Activated T-helper 2 cell treated with anti-CD3 and anti-CD28 coated beads, Interferon-gamma antibody, Interleukin-2, Interleukin-4, amounts not matched to agents 10 μg/mL and 5 μg/mL and 100 μg/mL, durations not matched to agents 14 hours and 24 hours and 36 hours (primary cell): ENCODE measurements around the gene SMAD7. TPM values are rescaled to one million over a fixed set of nuclear protein-coding genes. Genes with fewer than 3 reads are reported as not detected.

ENCODE experiments used
- DNase-seq: peaks from one replicate; pipeline ENCODE4 v3.0.0; 2021; ENCODE audit warnings: low spot score
- H3K27ac Mint-ChIP-seq: one replicate; pipeline ENCODE4 v1.8.0; 2021; ENCODE audit warnings: mixed read lengths
- H3K27me3 Mint-ChIP-seq: one replicate; pipeline ENCODE4 v1.8.0; 2021; ENCODE audit warnings: low read depth, mixed read lengths
- H3K36me3 Mint-ChIP-seq: one replicate; pipeline ENCODE4 v1.8.0; 2021; ENCODE audit warnings: low read depth, mixed read lengths
- H3K4me1 Mint-ChIP-seq: one replicate; pipeline ENCODE4 v1.8.0; 2021; ENCODE audit warnings: low read depth, mixed read lengths
- H3K4me3 Mint-ChIP-seq: one replicate; pipeline ENCODE4 v1.8.0; 2021; ENCODE audit warnings: low read depth, mild to moderate bottlenecking, moderate library complexity, mixed read lengths
- H3K9me3 Mint-ChIP-seq: one replicate; pipeline ENCODE4 v1.8.0; 2021; ENCODE audit warnings: mixed read lengths
- intact Hi-C: fragments of 100-400 bp; cut with micrococcal nuclease; formaldehyde crosslinking; loops from one replicate; pipeline ENCODE4 v1.15.1; 2023
- total RNA-seq: library from RNA; stranded (reverse); gene quantifications from 2 replicates; pipeline ENCODE4 v1.2.3, GENCODE V29; 2022

The SMAD7 gene
- total RNA-seq, 1 donor from 2014 or later: 21.1 TPM

GRCh38 chr18:48892146-48892855 lies 58.5 kb downstream of the SMAD7 start:
- H3K27ac Mint-ChIP-seq: no peak overlapping the region
- no peaks in the 10 kb centered on the region for H3K36me3 Mint-ChIP-seq
- no peaks in the 10 kb centered on the region for H3K27me3 Mint-ChIP-seq
- intact Hi-C loops: no loop called here
- no peak overlapping the region for H3K4me3 Mint-ChIP-seq
- peaks cover 4% of the 10 kb centered on the region for H3K4me1 Mint-ChIP-seq
- no peaks in the 10 kb centered on the region for H3K9me3 Mint-ChIP-seq
- no peak for DNase-seq

GRCh38 chr18:48891721-48892120 lies 59.0 kb downstream of the SMAD7 start:
- no peak overlapping the region for H3K27ac Mint-ChIP-seq
- H3K36me3 Mint-ChIP-seq: no peaks in the 10 kb centered on the region
- no peak for DNase-seq
- H3K4me3 Mint-ChIP-seq: no peak overlapping the region
- peaks cover 1% of the 10 kb centered on the region for H3K4me1 Mint-ChIP-seq
- H3K27me3 Mint-ChIP-seq: no peaks in the 10 kb centered on the region
- H3K9me3 Mint-ChIP-seq: no peaks in the 10 kb centered on the region
- intact Hi-C loops: no loop called here

GRCh38 chr18:48889981-48890762 lies 60.6 kb downstream of the SMAD7 start:
- H3K27me3 Mint-ChIP-seq: no peaks in the 10 kb centered on the region
- no peaks in the 10 kb centered on the region for H3K4me1 Mint-ChIP-seq
- H3K9me3 Mint-ChIP-seq: no peaks in the 10 kb centered on the region
- H3K27ac Mint-ChIP-seq: no peak overlapping the region
- no peak overlapping the region for H3K4me3 Mint-ChIP-seq
- no peaks in the 10 kb centered on the region for H3K36me3 Mint-ChIP-seq
- intact Hi-C loops: no loop called here
- DNase-seq: no peak

GRCh38 chr18:48889115-48889941 lies 61.4 kb downstream of the SMAD7 start:
- H3K9me3 Mint-ChIP-seq: no peaks in the 10 kb centered on the region
- no peak for DNase-seq
- no peaks in the 10 kb centered on the region for H3K4me1 Mint-ChIP-seq
- H3K4me3 Mint-ChIP-seq: no peak overlapping the region
- H3K36me3 Mint-ChIP-seq: no peaks in the 10 kb centered on the region
- intact Hi-C loops: no loop called here
- peaks cover 2% of the 10 kb centered on the region for H3K27me3 Mint-ChIP-seq
- H3K27ac Mint-ChIP-seq: no peak overlapping the region

GRCh38 chr18:48888773-48889080 lies 62.0 kb downstream of the SMAD7 start:
- intact Hi-C loops: no loop called here
- H3K9me3 Mint-ChIP-seq: no peaks in the 10 kb centered on the region
- H3K4me1 Mint-ChIP-seq: no peaks in the 10 kb centered on the region
- H3K27me3 Mint-ChIP-seq: peaks cover 2% of the 10 kb centered on the region
- no peak overlapping the region for H3K4me3 Mint-ChIP-seq
- H3K27ac Mint-ChIP-seq: no peak overlapping the region
- H3K36me3 Mint-ChIP-seq: no peaks in the 10 kb centered on the region
- no peak for DNase-seq

GRCh38 chr18:48887905-48888772 lies 62.6 kb downstream of the SMAD7 start:
- no peak for DNase-seq
- Mint-ChIP-seq H3K27me3 (peaks cover 2% of the 10 kb centered on the region), H3K36me3 (no peaks in the 10 kb centered on the region), H3K9me3 (no peaks in the 10 kb centered on the region), H3K27ac (no peak overlapping the region), H3K4me1 (no peaks in the 10 kb centered on the region), H3K4me3 (no peak overlapping the region)
- intact Hi-C loops: no loop called here

- intact Hi-C loops: no loop called here
- Mint-ChIP-seq H3K4me1 (no peaks in the 10 kb centered on the region), H3K27me3 (peaks cover 2% of the 10 kb centered on the region), H3K36me3 (no peaks in the 10 kb centered on the region), H3K27ac (no peak overlapping the region), H3K4me3 (no peak overlapping the region), H3K9me3 (no peaks in the 10 kb centered on the region)
- DNase-seq: no peak
These were observed 63.4 kb downstream of the SMAD7 start for GRCh38 chr18:48887294-48887904.

- no peak overlapping the region for H3K4me3 Mint-ChIP-seq
- intact Hi-C loops: no loop called here
- no peaks in the 10 kb centered on the region for H3K9me3 Mint-ChIP-seq
- H3K36me3 Mint-ChIP-seq: no peaks in the 10 kb centered on the region
- H3K4me1 Mint-ChIP-seq: no peaks in the 10 kb centered on the region
- no peak overlapping the region for H3K27ac Mint-ChIP-seq
- no peak for DNase-seq
- H3K27me3 Mint-ChIP-seq: peaks cover 2% of the 10 kb centered on the region
These were observed 64.1 kb downstream of the SMAD7 start for GRCh38 chr18:48886520-48887293.

GRCh38 chr18:48885924-48886400 lies 64.8 kb downstream of the SMAD7 start:
- peaks cover 2% of the 10 kb centered on the region for H3K27me3 Mint-ChIP-seq
- H3K4me3 Mint-ChIP-seq: no peak overlapping the region
- H3K27ac Mint-ChIP-seq: no peak overlapping the region
- intact Hi-C loops: no loop called here
- peaks cover 1% of the 10 kb centered on the region for H3K4me1 Mint-ChIP-seq
- H3K9me3 Mint-ChIP-seq: no peaks in the 10 kb centered on the region
- H3K36me3 Mint-ChIP-seq: no peaks in the 10 kb centered on the region
- no peak for DNase-seq

- H3K4me1 Mint-ChIP-seq: peaks cover 6% of the 10 kb centered on the region
- intact Hi-C loops: no loop called here
These were observed 65.4 kb downstream of the SMAD7 start for GRCh38 chr18:48885266-48885923.

GRCh38 chr18:48884771-48885170 lies 66.0 kb downstream of the SMAD7 start:
- intact Hi-C loops: no loop called here
- no peak for DNase-seq
- H3K36me3 Mint-ChIP-seq: no peaks in the 10 kb centered on the region
- H3K27me3 Mint-ChIP-seq: peaks cover 2% of the 10 kb centered on the region
- H3K4me1 Mint-ChIP-seq: peaks cover 10% of the 10 kb centered on the region
- H3K9me3 Mint-ChIP-seq: no peaks in the 10 kb centered on the region
- no peak overlapping the region for H3K27ac Mint-ChIP-seq
- no peak overlapping the region for H3K4me3 Mint-ChIP-seq

More at GRCh38 chr18:48885266-48885923, 65.4 kb downstream of the SMAD7 start:
- Mint-ChIP-seq H3K9me3 (no peaks in the 10 kb centered on the region), H3K27me3 (peaks cover 2% of the 10 kb centered on the region), H3K36me3 (no peaks in the 10 kb centered on the region), H3K27ac (no peak overlapping the region), H3K4me3 (no peak overlapping the region)
- no peak for DNase-seq
